ENCODE results near the gene CLMN. TPM values are rescaled to one million over a fixed set of nuclear protein-coding genes. Genes with fewer than 3 reads are reported as not detected.

The CLMN gene
- total RNA-seq, 2 experiments from 2014 or later = 0.75 to 1.5 TPM

- ChIA-PET CTCF (no interaction called here), POLR2A (no interaction called here)
- H3K27me3 Mint-ChIP-seq = peaks cover 22% of the 10 kb centered on the region
- H3K27ac Mint-ChIP-seq = no peak overlapping the region
- H3K36me3 Mint-ChIP-seq (ENCODE audit: low read depth) = no peaks in the 10 kb centered on the region
- no peak for ATAC-seq
- no peak for DNase-seq
- H3K4me3 Mint-ChIP-seq = no peak overlapping the region
- intact Hi-C loops (cut with DNase I, micrococcal nuclease) = no loop called here
- H3K9me3 Mint-ChIP-seq (ENCODE audit: low read depth) = no peaks in the 10 kb centered on the region
- H3K4me1 Mint-ChIP-seq = no peaks in the 10 kb centered on the region
These were observed 19.6 kb downstream of the CLMN start for GRCh38 chr14:95300002-95300696.

GRCh38 chr14:95299271-95299670, 20.4 kb downstream of the CLMN start:
- intact Hi-C loops (cut with DNase I, micrococcal nuclease) = no loop called here
- H3K27ac Mint-ChIP-seq = no peak overlapping the region
- H3K4me1 Mint-ChIP-seq = no peaks in the 10 kb centered on the region
- no peaks in the 10 kb centered on the region for H3K9me3 Mint-ChIP-seq (ENCODE audit: low read depth)
- H3K36me3 Mint-ChIP-seq (ENCODE audit: low read depth) = no peaks in the 10 kb centered on the region
- peaks cover 25% of the 10 kb centered on the region for H3K27me3 Mint-ChIP-seq
- no peak for ATAC-seq
- no peak for DNase-seq
- POLR2A ChIA-PET = no interaction called here
- CTCF ChIA-PET = no interaction called here
- H3K4me3 Mint-ChIP-seq = no peak overlapping the region

DNA sequence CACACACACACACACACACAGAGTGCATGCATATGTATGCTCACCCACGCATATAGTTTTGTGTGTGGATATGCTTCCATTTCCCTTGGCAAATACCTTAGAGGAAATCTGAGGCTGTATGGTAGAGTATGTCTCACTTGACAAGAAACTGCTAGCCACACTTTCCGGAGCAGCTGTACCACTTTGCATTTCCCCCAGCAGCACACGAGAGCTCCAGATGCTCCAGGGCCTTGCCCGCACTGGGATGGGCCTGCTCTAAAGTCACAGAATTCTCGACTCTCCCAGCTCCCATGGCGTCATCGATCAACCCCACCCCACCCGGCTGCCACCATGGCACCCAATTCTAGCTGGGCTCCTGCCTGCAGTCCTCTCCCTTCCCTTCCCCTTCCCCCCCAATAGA, 21.9 kb downstream of the CLMN start:
- ChIA-PET CTCF (no interaction called here), POLR2A (no interaction called here)
- Mint-ChIP-seq H3K27me3 (peaks cover 24% of the 10 kb centered on the region), H3K36me3 (ENCODE audit: low read depth) (no peaks in the 10 kb centered on the region), H3K9me3 (ENCODE audit: low read depth) (no peaks in the 10 kb centered on the region), H3K27ac (no peak overlapping the region), H3K4me3 (no peak overlapping the region), H3K4me1 (no peaks in the 10 kb centered on the region)
- intact Hi-C loops (cut with DNase I, micrococcal nuclease) = no loop called here
- DNase-seq (no peak), ATAC-seq (no peak)

DNA sequence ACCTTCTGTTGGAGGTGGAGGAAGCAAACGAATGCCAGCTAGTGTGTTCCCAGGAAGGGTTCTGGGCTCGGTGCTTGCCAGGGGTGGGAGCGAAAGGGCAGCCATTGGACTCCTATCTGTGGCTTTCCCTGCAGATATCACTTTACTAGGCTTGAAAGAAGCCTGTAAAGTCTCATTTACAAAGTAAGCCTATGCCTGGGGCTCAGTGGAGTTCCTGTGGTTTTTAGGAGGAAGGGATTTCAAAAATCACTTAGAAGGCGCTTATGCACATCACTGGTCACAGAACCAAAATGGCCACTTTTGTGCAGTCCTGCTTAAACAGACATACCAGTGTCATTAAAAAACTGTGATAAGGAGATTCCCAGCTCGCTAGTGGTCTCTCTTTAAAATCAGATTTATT, 22.7 kb downstream of the CLMN start:
- Mint-ChIP-seq H3K4me3 (no peak overlapping the region), H3K4me1 (no peaks in the 10 kb centered on the region), H3K36me3 (ENCODE audit: low read depth) (no peaks in the 10 kb centered on the region), H3K27ac (no peak overlapping the region), H3K27me3 (peaks cover 23% of the 10 kb centered on the region), H3K9me3 (ENCODE audit: low read depth) (no peaks in the 10 kb centered on the region)
- CTCF ChIA-PET = no interaction called here
- no peak for ATAC-seq
- POLR2A ChIA-PET = no interaction called here
- intact Hi-C loops (cut with DNase I, micrococcal nuclease) = no loop called here
- DNase-seq = no peak

DNA sequence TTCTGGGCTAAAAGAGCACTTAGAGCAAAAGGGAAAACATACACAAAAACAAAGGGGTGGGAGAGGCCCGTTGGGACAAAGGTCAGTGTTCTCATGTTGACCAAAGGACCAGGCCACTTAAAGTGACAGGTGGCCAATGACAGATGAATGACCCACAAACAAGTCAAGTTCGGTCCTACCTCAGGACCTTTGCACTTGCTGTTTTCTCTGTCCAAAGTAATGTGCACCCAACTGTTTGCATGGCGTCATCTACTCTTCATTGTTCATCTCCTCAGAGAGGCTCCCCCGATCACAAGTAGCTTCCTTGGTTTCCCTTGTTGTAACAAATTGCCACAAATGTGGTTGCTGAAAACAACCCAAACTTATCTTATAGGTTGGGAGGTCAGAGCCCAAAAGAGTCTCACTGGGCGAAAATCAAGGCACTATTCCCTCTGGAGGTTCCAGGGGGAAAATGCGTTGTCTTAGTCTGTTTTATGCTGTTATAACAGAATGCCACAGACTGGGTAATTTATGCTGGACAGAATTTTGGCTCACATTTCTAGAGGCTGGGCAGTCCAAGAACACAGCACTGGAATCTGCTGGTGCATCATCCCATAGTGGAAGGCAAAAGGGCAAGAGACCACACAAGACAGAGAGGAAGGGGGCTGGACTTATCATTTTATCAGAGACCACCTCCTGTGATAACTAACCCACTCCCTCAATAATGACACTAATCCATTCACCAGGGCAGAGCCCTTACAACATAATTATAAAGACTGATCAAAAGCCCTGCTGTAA, 23.9 kb downstream of the CLMN start:
- no peak overlapping the region for H3K27ac Mint-ChIP-seq
- CTCF ChIA-PET = no interaction called here
- no peaks in the 10 kb centered on the region for H3K4me1 Mint-ChIP-seq
- no peaks in the 10 kb centered on the region for H3K9me3 Mint-ChIP-seq (ENCODE audit: low read depth)
- POLR2A ChIA-PET = no interaction called here
- peaks cover 18% of the 10 kb centered on the region for H3K27me3 Mint-ChIP-seq
- intact Hi-C loops (cut with DNase I, micrococcal nuclease) = no loop called here
- DNase-seq (no peak), ATAC-seq (no peak)
- no peaks in the 10 kb centered on the region for H3K36me3 Mint-ChIP-seq (ENCODE audit: low read depth)
- no peak overlapping the region for H3K4me3 Mint-ChIP-seq

DNA sequence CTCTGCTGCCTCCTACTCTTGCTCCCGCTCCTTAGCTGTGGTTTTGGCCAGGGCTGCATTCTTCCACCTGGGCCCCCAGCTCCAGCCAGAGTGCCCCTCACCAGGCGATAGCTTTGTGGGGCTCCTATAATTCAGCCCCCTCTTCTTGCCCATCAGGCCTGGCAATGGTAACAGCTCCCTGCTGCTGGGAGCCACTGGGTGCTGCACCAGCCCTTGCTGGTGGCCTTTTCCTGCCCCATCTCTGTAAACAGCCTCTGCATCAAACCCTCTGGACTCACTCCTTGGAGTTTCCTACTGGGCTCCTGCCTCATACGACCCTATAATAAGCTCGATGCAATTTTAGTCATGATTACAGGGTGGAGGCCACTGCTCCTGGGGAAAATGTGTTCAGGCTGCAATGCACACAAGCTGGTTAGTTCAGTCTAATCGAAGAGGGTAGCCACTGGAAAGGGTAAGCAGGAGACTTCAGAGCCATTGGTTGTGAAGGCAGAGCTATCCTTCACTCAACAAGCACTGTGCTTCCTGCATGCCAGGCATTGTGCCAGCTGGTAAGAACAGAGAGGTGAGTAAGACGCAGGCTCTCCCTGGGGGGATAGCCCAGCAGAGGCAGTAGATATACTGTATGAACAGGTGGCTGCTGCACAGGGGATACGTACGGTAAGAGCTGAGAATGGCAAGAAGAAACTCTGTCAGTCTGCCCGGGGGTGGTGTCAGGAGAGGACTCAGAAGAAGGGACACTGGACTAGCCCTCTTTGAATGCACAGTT, 24.7 kb downstream of the CLMN start:
- Mint-ChIP-seq H3K36me3 (ENCODE audit: low read depth) (no peaks in the 10 kb centered on the region), H3K4me3 (no peak overlapping the region), H3K9me3 (ENCODE audit: low read depth) (no peaks in the 10 kb centered on the region), H3K27me3 (peaks cover 18% of the 10 kb centered on the region), H3K27ac (no peak overlapping the region), H3K4me1 (no peaks in the 10 kb centered on the region)
- ChIA-PET POLR2A (no interaction called here), CTCF (no interaction called here)
- no peak for ATAC-seq
- DNase-seq = no peak
- intact Hi-C loops (cut with DNase I, micrococcal nuclease) = no loop called here

DNA sequence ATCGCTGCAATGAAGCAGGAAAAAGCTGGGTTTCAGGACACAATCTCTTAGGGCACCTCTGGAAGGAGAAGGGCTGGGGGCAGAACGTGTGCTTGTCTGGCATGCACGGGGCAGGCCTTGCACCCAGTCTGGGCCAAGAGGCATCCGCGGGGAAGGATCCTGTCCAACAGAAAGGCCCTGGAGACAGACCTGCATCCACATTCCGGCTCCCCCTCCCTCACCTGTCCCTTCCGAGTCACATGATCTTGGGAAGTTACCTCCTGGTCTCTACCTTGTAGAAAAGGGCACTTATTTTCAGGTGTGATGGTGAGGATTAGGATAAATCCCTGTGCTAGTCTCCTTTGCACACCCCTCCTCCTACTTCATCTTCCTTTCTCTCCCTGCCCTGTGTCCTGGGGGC, 25.4 kb downstream of the CLMN start:
- peaks cover 15% of the 10 kb centered on the region for H3K27me3 Mint-ChIP-seq
- ATAC-seq (no peak), DNase-seq (no peak)
- H3K4me3 Mint-ChIP-seq = no peak overlapping the region
- ChIA-PET POLR2A (no interaction called here), CTCF (no interaction called here)
- intact Hi-C loops (cut with DNase I, micrococcal nuclease) = no loop called here
- no peak overlapping the region for H3K27ac Mint-ChIP-seq
- H3K4me1 Mint-ChIP-seq = no peaks in the 10 kb centered on the region
- H3K9me3 Mint-ChIP-seq (ENCODE audit: low read depth) = no peaks in the 10 kb centered on the region
- no peaks in the 10 kb centered on the region for H3K36me3 Mint-ChIP-seq (ENCODE audit: low read depth)

DNA sequence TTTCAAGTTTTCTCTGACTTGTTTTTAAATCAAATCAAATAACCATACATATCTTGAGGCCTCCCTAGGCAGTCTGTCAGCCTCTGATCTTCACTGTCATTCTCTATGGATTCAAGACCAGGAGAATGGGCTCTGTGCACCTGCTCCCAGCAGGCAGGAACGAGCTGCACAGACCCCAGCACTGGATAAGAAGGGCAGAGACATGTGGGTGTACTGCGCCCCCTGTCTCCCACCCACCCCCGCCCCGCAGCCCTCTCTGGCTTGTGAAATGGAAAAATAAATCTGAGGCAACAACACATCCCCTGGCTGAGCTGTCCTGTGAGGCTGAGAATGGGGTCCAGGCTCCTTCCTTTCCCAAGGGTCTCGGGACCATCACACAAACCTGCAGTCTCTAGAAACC, 26.3 kb downstream of the CLMN start:
- H3K4me3 Mint-ChIP-seq = no peak overlapping the region
- no peaks in the 10 kb centered on the region for H3K4me1 Mint-ChIP-seq
- intact Hi-C loops (cut with DNase I, micrococcal nuclease) = no loop called here
- H3K27ac Mint-ChIP-seq = no peak overlapping the region
- H3K27me3 Mint-ChIP-seq = peaks cover 16% of the 10 kb centered on the region
- ChIA-PET POLR2A (no interaction called here), CTCF (no interaction called here)
- ATAC-seq (no peak), DNase-seq (no peak)
- no peaks in the 10 kb centered on the region for H3K36me3 Mint-ChIP-seq (ENCODE audit: low read depth)
- no peaks in the 10 kb centered on the region for H3K9me3 Mint-ChIP-seq (ENCODE audit: low read depth)

DNA sequence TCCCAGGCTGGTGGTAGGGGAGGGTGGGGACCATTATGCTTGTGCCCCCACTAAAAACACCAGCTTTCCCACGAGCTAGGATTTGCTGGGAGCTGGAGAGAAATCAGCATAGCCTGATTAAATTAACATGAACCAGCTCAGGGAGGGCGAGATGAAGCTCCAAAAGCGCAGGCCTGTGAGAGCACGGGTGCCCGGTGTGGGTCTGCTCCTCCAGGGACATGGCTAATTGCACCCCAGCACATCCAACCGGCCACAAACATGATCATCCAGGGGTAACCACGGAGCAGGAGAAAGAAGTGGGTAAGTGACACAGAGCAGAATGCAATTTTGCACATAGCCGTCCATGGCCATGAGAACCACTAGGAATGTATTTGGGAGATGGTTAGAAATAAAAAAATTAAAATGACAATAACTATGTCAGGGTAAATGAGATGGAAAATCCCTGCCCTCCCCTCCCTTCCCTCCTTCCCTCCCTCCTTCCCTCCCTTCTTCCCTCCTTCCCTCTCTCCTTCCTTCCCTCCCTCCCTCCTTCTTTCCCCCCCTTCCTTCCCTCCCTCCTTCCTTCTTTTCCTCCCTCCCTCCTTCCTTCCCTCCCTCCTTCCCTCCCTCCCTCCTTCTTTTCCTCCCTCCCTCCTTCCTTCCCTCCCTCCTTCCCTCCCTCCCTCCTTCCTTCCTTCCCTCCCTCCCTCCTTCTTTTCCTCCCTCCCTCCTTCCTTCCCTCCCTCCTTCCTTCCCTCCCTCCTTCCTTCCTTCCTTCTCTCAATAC, 26.9 kb downstream of the CLMN start:
- H3K9me3 Mint-ChIP-seq (ENCODE audit: low read depth) = no peaks in the 10 kb centered on the region
- H3K4me3 Mint-ChIP-seq = no peak overlapping the region
- peaks cover 18% of the 10 kb centered on the region for H3K27me3 Mint-ChIP-seq
- intact Hi-C loops (cut with DNase I, micrococcal nuclease) = no loop called here
- ATAC-seq (no peak), DNase-seq (no peak)
- H3K4me1 Mint-ChIP-seq = no peaks in the 10 kb centered on the region
- CTCF ChIA-PET = interaction anchor here (0.7 kb wide), 1 partner anchor 14 kb away, joined by 3 read pairs; no protein-coding TSS in a partner anchor
- H3K36me3 Mint-ChIP-seq (ENCODE audit: low read depth) = no peaks in the 10 kb centered on the region
- no peak overlapping the region for H3K27ac Mint-ChIP-seq
- POLR2A ChIA-PET = no interaction called here

- DNase-seq = peak; percentile 55
- no peak overlapping the region for H3K27ac Mint-ChIP-seq
These were observed 27.7 kb downstream of the CLMN start for GRCh38 chr14:95291859-95292542.

DNA sequence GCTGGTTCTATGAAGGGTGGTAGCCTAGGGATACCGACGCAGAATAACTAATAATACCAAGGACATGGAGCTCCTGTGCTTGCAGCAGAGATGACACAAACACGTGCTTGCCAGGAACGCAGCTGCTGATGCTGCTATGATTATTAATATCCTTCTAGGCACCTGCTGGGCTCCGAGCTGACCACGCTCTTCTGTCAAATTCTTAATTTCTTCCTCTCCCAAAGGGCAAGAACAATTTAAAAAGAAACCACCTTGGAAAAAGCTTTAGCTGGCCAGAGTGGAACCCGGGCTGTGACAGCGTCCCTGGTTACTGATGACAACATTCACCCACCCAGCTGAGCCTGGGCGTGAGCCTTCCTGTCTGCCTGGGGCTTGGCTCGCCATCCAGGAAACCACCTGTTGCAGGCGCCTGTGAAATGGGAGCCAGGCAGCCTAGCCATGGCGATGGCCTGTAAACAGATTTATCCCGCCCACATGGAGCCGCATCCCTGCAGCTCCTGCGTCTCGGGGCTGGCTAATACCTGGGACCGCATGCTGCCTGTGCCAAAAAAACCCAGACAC, 28.8 kb downstream of the CLMN start:
- Mint-ChIP-seq H3K4me3 (no peak overlapping the region), H3K36me3 (ENCODE audit: low read depth) (no peaks in the 10 kb centered on the region), H3K4me1 (no peaks in the 10 kb centered on the region), H3K27ac (no peak overlapping the region), H3K27me3 (peaks cover 16% of the 10 kb centered on the region), H3K9me3 (ENCODE audit: low read depth) (no peaks in the 10 kb centered on the region)
- ChIA-PET CTCF (interaction anchor here (0.6 to 0.7 kb wide), 2 partner anchors 71 to 78 kb away, joined by 3 to 4 read pairs; no protein-coding TSS in a partner anchor), POLR2A (no interaction called here)
- no peak for ATAC-seq
- DNase-seq = no peak
- intact Hi-C loops (cut with DNase I, micrococcal nuclease) = no loop called here

More at GRCh38 chr14:95291859-95292542, 27.7 kb downstream of the CLMN start:
- Mint-ChIP-seq H3K4me3 (no peak overlapping the region), H3K4me1 (no peaks in the 10 kb centered on the region), H3K36me3 (ENCODE audit: low read depth) (no peaks in the 10 kb centered on the region), H3K27me3 (peaks cover 21% of the 10 kb centered on the region), H3K9me3 (ENCODE audit: low read depth) (no peaks in the 10 kb centered on the region)
- no peak for ATAC-seq
- ChIA-PET CTCF (interaction anchor here (0.7 kb wide), 1 partner anchor 13 kb away, joined by 3 read pairs; no protein-coding TSS in a partner anchor), POLR2A (no interaction called here)
- intact Hi-C loops (cut with DNase I, micrococcal nuclease) = no loop called here

All from activated CD4-positive, alpha-beta T cell treated with anti-CD3 and anti-CD28 coated beads for 36 hours (primary cell).